ENCODE results near the gene TSPEAR. TPM values are rescaled to one million over a fixed set of nuclear protein-coding genes. Genes with fewer than 3 reads are reported as not detected.
A peak's percentile ranks its signal among the peaks of the same experiment; 100 is the strongest.
"Not testable (repeated sequence)": the region's sequence is repeated elsewhere in the genome, so short reads cannot be mapped to it uniquely, and the experiment has no call there.

Gene TSPEAR
- total RNA-seq, 1 donor from 2014 or later = 0.15 TPM

- H3K36me3 Mint-ChIP-seq (ENCODE audit: low read depth) = peaks cover 5% of the 10 kb centered on the region
- H3K4me1 Mint-ChIP-seq (ENCODE audit: low read depth) = no peaks in the 10 kb centered on the region
- no peak overlapping the region for H3K27ac Mint-ChIP-seq (ENCODE audit: unreplicated experiment)
- no peak for TF ChIP-seq CTCF (IDR thresholded peaks at IDR 0.05)
- H3K27me3 Mint-ChIP-seq (ENCODE audit: low read depth) = peaks cover 48% of the 10 kb centered on the region
- no peak for DNase-seq (ENCODE audit: low spot score)
- peaks cover 31% of the 10 kb centered on the region for H3K9me3 Mint-ChIP-seq (ENCODE audit: low read depth)
- no peak overlapping the region for H3K4me3 Mint-ChIP-seq (ENCODE audit: unreplicated experiment)
Observed at GRCh38 chr21:44636209-44637017, 75.0 kb downstream of the TSPEAR start.

- Mint-ChIP-seq H3K9me3 (ENCODE audit: low read depth) (peaks cover 37% of the 10 kb centered on the region), H3K36me3 (ENCODE audit: low read depth) (peaks cover 13% of the 10 kb centered on the region), H3K27ac (ENCODE audit: unreplicated experiment) (peak overlapping the region; percentile 36), H3K27me3 (ENCODE audit: low read depth) (peaks cover 32% of the 10 kb centered on the region), H3K4me1 (ENCODE audit: low read depth) (no peaks in the 10 kb centered on the region), H3K4me3 (ENCODE audit: unreplicated experiment) (no peak overlapping the region)
- no peak for DNase-seq (ENCODE audit: low spot score)
- TF ChIP-seq CTCF (IDR thresholded peaks at IDR 0.05) = no peak
Observed at GRCh38 chr21:44632067-44632466, 79.3 kb downstream of the TSPEAR start.

GRCh38 chr21:44630440-44630839 is 80.9 kb downstream of the TSPEAR start:
- Mint-ChIP-seq H3K27me3 (ENCODE audit: low read depth) (peaks cover 18% of the 10 kb centered on the region), H3K27ac (ENCODE audit: unreplicated experiment) (no peak overlapping the region), H3K4me3 (ENCODE audit: unreplicated experiment) (no peak overlapping the region), H3K4me1 (ENCODE audit: low read depth) (no peaks in the 10 kb centered on the region), H3K9me3 (ENCODE audit: low read depth) (peaks cover 37% of the 10 kb centered on the region), H3K36me3 (ENCODE audit: low read depth) (peaks cover 13% of the 10 kb centered on the region)
- no peak for DNase-seq (ENCODE audit: low spot score)
- no peak for TF ChIP-seq CTCF (IDR thresholded peaks at IDR 0.05)

GRCh38 chr21:44628707-44629391 is 82.5 kb downstream of the TSPEAR start:
- DNase-seq (ENCODE audit: low spot score) = peak; percentile 73
- Mint-ChIP-seq H3K27ac (ENCODE audit: unreplicated experiment) (no peak overlapping the region), H3K9me3 (ENCODE audit: low read depth) (peaks cover 45% of the 10 kb centered on the region), H3K36me3 (ENCODE audit: low read depth) (peaks cover 15% of the 10 kb centered on the region), H3K4me1 (ENCODE audit: low read depth) (no peaks in the 10 kb centered on the region), H3K4me3 (ENCODE audit: unreplicated experiment) (no peak overlapping the region), H3K27me3 (ENCODE audit: low read depth) (peaks cover 8% of the 10 kb centered on the region)
- TF ChIP-seq CTCF (IDR thresholded peaks at IDR 0.05) = no peak

- not testable (repeated sequence) for H3K27me3 Mint-ChIP-seq (ENCODE audit: low read depth); H3K4me3 Mint-ChIP-seq (ENCODE audit: unreplicated experiment); H3K27ac Mint-ChIP-seq (ENCODE audit: unreplicated experiment); H3K4me1 Mint-ChIP-seq (ENCODE audit: low read depth)
- DNase-seq (ENCODE audit: low spot score) = peak; percentile 85
- Mint-ChIP-seq H3K9me3 (ENCODE audit: low read depth) (peaks cover 47% of the 10 kb centered on the region), H3K36me3 (ENCODE audit: low read depth) (peaks cover 18% of the 10 kb centered on the region)
Observed at GRCh38 chr21:44627831-44628233, 83.5 kb downstream of the TSPEAR start.

GRCh38 chr21:44627181-44627822 is 84.1 kb downstream of the TSPEAR start:
- peak; percentile 59 for DNase-seq (ENCODE audit: low spot score)
- H3K4me3 Mint-ChIP-seq (ENCODE audit: unreplicated experiment); H3K27ac Mint-ChIP-seq (ENCODE audit: unreplicated experiment); H3K4me1 Mint-ChIP-seq (ENCODE audit: low read depth); H3K27me3 Mint-ChIP-seq (ENCODE audit: low read depth): not testable (repeated sequence)
- H3K9me3 Mint-ChIP-seq (ENCODE audit: low read depth) = peaks cover 48% of the 10 kb centered on the region
- H3K36me3 Mint-ChIP-seq (ENCODE audit: low read depth) = peaks cover 18% of the 10 kb centered on the region

All from chondrocyte (in vitro differentiated cells).